Activated naive CD8-positive, alpha-beta T cell treated with anti-CD3 and anti-CD28 coated beads for 36 hours (primary cell): ENCODE measurements around the gene LCLAT1. TPM values are rescaled to one million over a fixed set of nuclear protein-coding genes. Genes with fewer than 3 reads are reported as not detected.
A peak's percentile ranks its signal among the peaks of the same experiment; 100 is the strongest.
"Not testable (repeated sequence)": the region's sequence is repeated elsewhere in the genome, so short reads cannot be mapped to it uniquely, and the experiment has no call there.

ENCODE experiments used
- DNase-seq: peaks from one replicate; pipeline ENCODE4 v3.0.0; 2021
- H3K27ac Mint-ChIP-seq: one replicate; pipeline ENCODE4 v1.8.0; 2022; ENCODE audit warnings: mild to moderate bottlenecking, moderate library complexity, mixed read lengths
- H3K27me3 Mint-ChIP-seq: one replicate; pipeline ENCODE4 v1.8.0; 2022; ENCODE audit warnings: mild to moderate bottlenecking, mixed read lengths
- H3K36me3 Mint-ChIP-seq: one replicate; pipeline ENCODE4 v1.8.0; 2021; ENCODE audit warnings: mild to moderate bottlenecking, mixed read lengths
- H3K4me1 Mint-ChIP-seq: one replicate; pipeline ENCODE4 v1.8.0; 2021; ENCODE audit warnings: mixed read lengths
- H3K4me3 Mint-ChIP-seq: one replicate; pipeline ENCODE4 v1.8.0; 2022; ENCODE audit warnings: mild to moderate bottlenecking, moderate library complexity, mixed read lengths
- H3K9me3 Mint-ChIP-seq: one replicate; pipeline ENCODE4 v1.8.0; 2022; ENCODE audit warnings: mixed read lengths
- total RNA-seq, 2 experiments: library from RNA; stranded (reverse); gene quantifications; one replicate each; pipeline ENCODE4 v1.2.3, GENCODE V29; 2021

The LCLAT1 gene
- total RNA-seq, 2 experiments from 2014 or later = 26.6 to 31.5 TPM

GRCh38 chr2:30504731-30505130 is 57.7 kb downstream of the LCLAT1 start:
- DNase-seq = no peak
- Mint-ChIP-seq H3K4me3 (no peak overlapping the region), H3K36me3 (peaks cover 45% of the 10 kb centered on the region), H3K27ac (peak overlapping the region; percentile 34), H3K4me1 (peaks cover 45% of the 10 kb centered on the region), H3K9me3 (peaks cover 32% of the 10 kb centered on the region), H3K27me3 (no peaks in the 10 kb centered on the region)

- DNase-seq = no peak
- no peaks in the 10 kb centered on the region for H3K27me3 Mint-ChIP-seq
- no peak overlapping the region for H3K4me3 Mint-ChIP-seq
- H3K27ac Mint-ChIP-seq = no peak overlapping the region
- H3K9me3 Mint-ChIP-seq = peaks cover 29% of the 10 kb centered on the region
- H3K4me1 Mint-ChIP-seq = peaks cover 52% of the 10 kb centered on the region
- peaks cover 41% of the 10 kb centered on the region for H3K36me3 Mint-ChIP-seq
These were observed 58.6 kb downstream of the LCLAT1 start for GRCh38 chr2:30505500-30506180.

GRCh38 chr2:30507460-30507859 is 60.4 kb downstream of the LCLAT1 start:
- not testable (repeated sequence) for H3K4me3 Mint-ChIP-seq, H3K27ac Mint-ChIP-seq, DNase-seq, H3K27me3 Mint-ChIP-seq
- Mint-ChIP-seq H3K36me3 (peaks cover 28% of the 10 kb centered on the region), H3K4me1 (peaks cover 58% of the 10 kb centered on the region), H3K9me3 (peaks cover 18% of the 10 kb centered on the region)

GRCh38 chr2:30509716-30510115 is 62.7 kb downstream of the LCLAT1 start:
- Mint-ChIP-seq H3K36me3 (peaks cover 21% of the 10 kb centered on the region), H3K27me3 (no peaks in the 10 kb centered on the region), H3K4me3 (no peak overlapping the region), H3K4me1 (peaks cover 52% of the 10 kb centered on the region), H3K27ac (no peak overlapping the region), H3K9me3 (peaks cover 17% of the 10 kb centered on the region)
- no peak for DNase-seq

- no peak overlapping the region for H3K4me3 Mint-ChIP-seq
- no peaks in the 10 kb centered on the region for H3K27me3 Mint-ChIP-seq
- H3K9me3 Mint-ChIP-seq = peaks cover 17% of the 10 kb centered on the region
- H3K4me1 Mint-ChIP-seq = peaks cover 50% of the 10 kb centered on the region
- H3K27ac Mint-ChIP-seq = no peak overlapping the region
- DNase-seq = no peak
- peaks cover 24% of the 10 kb centered on the region for H3K36me3 Mint-ChIP-seq
These were observed 63.4 kb downstream of the LCLAT1 start for GRCh38 chr2:30510409-30510808.

- H3K27ac Mint-ChIP-seq = no peak overlapping the region
- no peak overlapping the region for H3K4me3 Mint-ChIP-seq
- H3K27me3 Mint-ChIP-seq = no peaks in the 10 kb centered on the region
- H3K4me1 Mint-ChIP-seq = peaks cover 43% of the 10 kb centered on the region
- H3K9me3 Mint-ChIP-seq = peaks cover 17% of the 10 kb centered on the region
- DNase-seq = no peak
- peaks cover 24% of the 10 kb centered on the region for H3K36me3 Mint-ChIP-seq
These were observed 64.4 kb downstream of the LCLAT1 start for GRCh38 chr2:30511122-30512083.

GRCh38 chr2:30512243-30512886 is 65.3 kb downstream of the LCLAT1 start:
- Mint-ChIP-seq H3K4me3 (no peak overlapping the region), H3K36me3 (peaks cover 26% of the 10 kb centered on the region), H3K4me1 (peaks cover 42% of the 10 kb centered on the region), H3K27ac (no peak overlapping the region), H3K9me3 (peaks cover 16% of the 10 kb centered on the region), H3K27me3 (no peaks in the 10 kb centered on the region)
- no peak for DNase-seq

GRCh38 chr2:30513649-30514048 is 66.6 kb downstream of the LCLAT1 start:
- not testable (repeated sequence) for DNase-seq, H3K27ac Mint-ChIP-seq, H3K4me3 Mint-ChIP-seq, H3K9me3 Mint-ChIP-seq, H3K27me3 Mint-ChIP-seq
- Mint-ChIP-seq H3K36me3 (peaks cover 25% of the 10 kb centered on the region), H3K4me1 (peaks cover 42% of the 10 kb centered on the region)

- Mint-ChIP-seq H3K9me3 (peaks cover 7% of the 10 kb centered on the region), H3K36me3 (peaks cover 27% of the 10 kb centered on the region), H3K27me3 (no peaks in the 10 kb centered on the region), H3K27ac (no peak overlapping the region), H3K4me3 (no peak overlapping the region), H3K4me1 (peaks cover 38% of the 10 kb centered on the region)
- DNase-seq = no peak
These were observed 67.2 kb downstream of the LCLAT1 start for GRCh38 chr2:30514134-30514847.

GRCh38 chr2:30514848-30515435 is 67.9 kb downstream of the LCLAT1 start:
- H3K9me3 Mint-ChIP-seq = peaks cover 11% of the 10 kb centered on the region
- H3K36me3 Mint-ChIP-seq = peaks cover 33% of the 10 kb centered on the region
- DNase-seq = no peak
- H3K27me3 Mint-ChIP-seq = no peaks in the 10 kb centered on the region
- no peak overlapping the region for H3K4me3 Mint-ChIP-seq
- peaks cover 36% of the 10 kb centered on the region for H3K4me1 Mint-ChIP-seq
- no peak overlapping the region for H3K27ac Mint-ChIP-seq

- peaks cover 38% of the 10 kb centered on the region for H3K36me3 Mint-ChIP-seq
- H3K27me3 Mint-ChIP-seq = no peaks in the 10 kb centered on the region
- H3K4me1 Mint-ChIP-seq = peaks cover 25% of the 10 kb centered on the region
- no peak overlapping the region for H3K4me3 Mint-ChIP-seq
- peaks cover 12% of the 10 kb centered on the region for H3K9me3 Mint-ChIP-seq
- no peak for DNase-seq
- H3K27ac Mint-ChIP-seq = no peak overlapping the region
These were observed 69.1 kb downstream of the LCLAT1 start for GRCh38 chr2:30516166-30516565.

GRCh38 chr2:30519796-30520195 is 72.8 kb downstream of the LCLAT1 start:
- Mint-ChIP-seq H3K36me3 (peaks cover 46% of the 10 kb centered on the region), H3K9me3 (peaks cover 14% of the 10 kb centered on the region), H3K27me3 (no peaks in the 10 kb centered on the region), H3K4me1 (peaks cover 8% of the 10 kb centered on the region), H3K27ac (no peak overlapping the region), H3K4me3 (no peak overlapping the region)
- DNase-seq = no peak

- peaks cover 5% of the 10 kb centered on the region for H3K4me1 Mint-ChIP-seq
- no peak overlapping the region for H3K4me3 Mint-ChIP-seq
- no peak overlapping the region for H3K27ac Mint-ChIP-seq
- peaks cover 20% of the 10 kb centered on the region for H3K9me3 Mint-ChIP-seq
- H3K36me3 Mint-ChIP-seq = peaks cover 60% of the 10 kb centered on the region
- no peak for DNase-seq
- H3K27me3 Mint-ChIP-seq = no peaks in the 10 kb centered on the region
These were observed 75.4 kb downstream of the LCLAT1 start for GRCh38 chr2:30522421-30522820.

GRCh38 chr2:30527411-30527810 is 80.4 kb downstream of the LCLAT1 start:
- DNase-seq = no peak
- peaks cover 4% of the 10 kb centered on the region for H3K4me1 Mint-ChIP-seq
- H3K27ac Mint-ChIP-seq = no peak overlapping the region
- no peak overlapping the region for H3K4me3 Mint-ChIP-seq
- H3K27me3 Mint-ChIP-seq = no peaks in the 10 kb centered on the region
- peaks cover 34% of the 10 kb centered on the region for H3K36me3 Mint-ChIP-seq
- peaks cover 7% of the 10 kb centered on the region for H3K9me3 Mint-ChIP-seq
